H1 (cell line): ENCODE results near the gene TNRC6C. TPM values are rescaled to one million over a fixed set of nuclear protein-coding genes. Genes with fewer than 3 reads are reported as not detected.

Experiments
- CTCF ChIA-PET: fragments of 300-600 bp; sonication (Branson Sonifier 250); formaldehyde crosslinking; loops from one replicate; lab custom pipeline; 2021; ENCODE audit not compliant: partially characterized antibody; lab: Charles Lee
- POLR2A ChIA-PET: fragments of 300-600 bp; sonication (Branson Sonifier 250); formaldehyde crosslinking; loops from one replicate; lab custom pipeline; 2021; ENCODE audit warnings: inconsistent platforms; ENCODE audit not compliant: partially characterized antibody; lab: Charles Lee
- DNase-seq, 2 experiments: peaks; one replicate each; pipeline versions ENCODE4 v3.0.0 to v3.0.0-alpha.2; 2010 to 2022; ENCODE audit warnings: low spot score in 2 of 2, low read depth in 1 of 2, mixed read lengths in 1 of 2
- FAIRE-seq: peaks from 2 replicates; lab custom pipeline; 2011; peaks lifted over from hg19 to GRCh38; lab: Jason Lieb, UNC
- H2AFZ ChIP-seq: 2 replicates; pipeline ENCODE4 v1.8.1; 2012; ENCODE audit warnings: low read length, inconsistent platforms
- H2AK5ac ChIP-seq: 2 replicates; pipeline ENCODE4 v1.6.1; 2013; ENCODE audit warnings: low read depth, low read length
- H2BK120ac ChIP-seq: replicated peaks from 2 replicates; pipeline ENCODE3; 2013; ENCODE audit warnings: low read depth, low read length, inconsistent platforms
- H2BK12ac ChIP-seq: 2 replicates; pipeline ENCODE4 v1.6.1; 2013; ENCODE audit warnings: low read depth, low read length
- H2BK15ac ChIP-seq: 2 replicates; pipeline ENCODE4 v1.6.1; 2013; ENCODE audit warnings: low read length
- H2BK20ac ChIP-seq: 2 replicates; pipeline ENCODE4 v1.6.1; 2013; ENCODE audit warnings: low read length
- H2BK5ac ChIP-seq: 2 replicates; pipeline ENCODE4 v1.6.1; 2013; ENCODE audit warnings: low read depth, low read length
- H3K14ac ChIP-seq: 2 replicates; pipeline ENCODE4 v1.6.1; 2013; ENCODE audit warnings: inconsistent platforms; ENCODE audit not compliant: insufficient read length
- H3K18ac ChIP-seq: 2 replicates; pipeline ENCODE4 v1.6.1; 2013; ENCODE audit warnings: low read length; ENCODE audit errors: extremely low read depth
- H3K23ac ChIP-seq: 2 replicates; pipeline ENCODE4 v1.6.1; 2013; ENCODE audit warnings: inconsistent platforms; ENCODE audit not compliant: insufficient read length
- H3K23me2 ChIP-seq: 2 replicates; pipeline ENCODE4 v1.6.1; 2013; ENCODE audit warnings: low read depth, low read length
- H3K27ac ChIP-seq: 2 replicates; pipeline ENCODE4 v1.6.1; 2011; ENCODE audit warnings: low read depth, low read length, inconsistent platforms
- H3K27me3 ChIP-seq, 4 experiments: replicated peaks in 1 of 4; 1 replicate in 1 of 4; 2 replicates in 3 of 4; pipeline versions ENCODE4 v1.6.1 to v1.8.1; 2011 to 2013; ENCODE audit warnings: low read length in 3 of 4, mild to moderate bottlenecking in 3 of 4, inconsistent platforms in 2 of 4, mixed read lengths in 2 of 4, moderate library complexity in 1 of 4; ENCODE audit not compliant: control insufficient read depth in 3 of 4, insufficient read depth in 3 of 4; ENCODE audit errors: extremely low read depth in 1 of 4
- H3K36me3 ChIP-seq, 4 experiments: 2 replicates each; pipeline versions ENCODE4 v1.6.1 to v1.8.1; 2011 to 2013; ENCODE audit warnings: mild to moderate bottlenecking in 4 of 4, low read length in 3 of 4, moderate library complexity in 2 of 4, control low read depth in 1 of 4, inconsistent platforms in 1 of 4; ENCODE audit not compliant: insufficient read depth in 4 of 4, control insufficient read depth in 2 of 4
- H3K4ac ChIP-seq: replicated peaks from 2 replicates; pipeline ENCODE3; 2013; ENCODE audit warnings: low read length, low read depth, mixed read lengths, inconsistent platforms; ENCODE audit not compliant: insufficient read length
- H3K4me1 ChIP-seq, 4 experiments: replicated peaks in 1 of 4; 1 replicate in 1 of 4; 2 replicates in 3 of 4; pipeline versions ENCODE4 v1.6.1 to v1.8.1; 2011 to 2013; ENCODE audit warnings: low read length in 3 of 4, inconsistent platforms in 2 of 4, mixed read lengths in 1 of 4; ENCODE audit not compliant: insufficient read depth in 4 of 4, control insufficient read depth in 3 of 4
- H3K4me2 ChIP-seq, 2 experiments: 2 replicates each; pipeline versions ENCODE4 v1.6.1 to v1.8.1; 2011 to 2013; ENCODE audit warnings: low read depth in 2 of 2, low read length in 2 of 2, control low read depth in 1 of 2, inconsistent platforms in 1 of 2, mild to moderate bottlenecking in 1 of 2; ENCODE audit not compliant: insufficient read depth in 1 of 2
- H3K4me3 ChIP-seq, 4 experiments: fragments of 200-600, 300-600 bp in 1 of 4; sonication (generic), shearing (Covaris generic), sonication (Bioruptor Twin) in 1 of 4; 2 replicates each; pipeline versions ENCODE4 v1.5.1 to v1.8.1; 2011 to 2016; ENCODE audit warnings: low read length in 4 of 4, low read depth in 3 of 4, control low read depth in 2 of 4, inconsistent platforms in 2 of 4, mild to moderate bottlenecking in 2 of 4, mixed read lengths in 1 of 4, moderate library complexity in 1 of 4; ENCODE audit not compliant: insufficient read depth in 2 of 4; ENCODE audit errors: extremely low read depth in 1 of 4
- H3K56ac ChIP-seq: replicated peaks from 2 replicates; pipeline ENCODE3; 2013; ENCODE audit warnings: low read depth, mild to moderate bottlenecking, mixed read lengths, low read length, inconsistent platforms; ENCODE audit not compliant: insufficient read length
- H3K79me1 ChIP-seq: 2 replicates; pipeline ENCODE4 v1.6.1; 2013; ENCODE audit warnings: low read depth, low read length, control low read depth
- H3K79me2 ChIP-seq, 2 experiments: 2 replicates each; pipeline versions ENCODE4 v1.6.1 to v1.8.1; 2012 to 2013; ENCODE audit warnings: low read length in 2 of 2, mild to moderate bottlenecking in 2 of 2, inconsistent platforms in 1 of 2; ENCODE audit not compliant: insufficient read depth in 2 of 2, control insufficient read depth in 1 of 2
- H3K9ac ChIP-seq, 4 experiments: replicated peaks in 1 of 4; 1 replicate in 1 of 4; 2 replicates in 3 of 4; pipeline versions ENCODE4 v1.6.1 to v1.8.1; 2011 to 2013; ENCODE audit warnings: low read depth in 3 of 4, low read length in 3 of 4, control low read depth in 2 of 4, mild to moderate bottlenecking in 2 of 4, moderate library complexity in 2 of 4, inconsistent platforms in 1 of 4; ENCODE audit errors: extremely low read depth in 1 of 4
- H3K9me3 ChIP-seq, 2 experiments: 2 replicates each; pipeline versions ENCODE4 v1.6.1 to v1.8.1; 2012 to 2013; ENCODE audit warnings: mild to moderate bottlenecking in 2 of 2, moderate library complexity in 2 of 2, control low read depth in 1 of 2, inconsistent platforms in 1 of 2, low read depth in 1 of 2, low read length in 1 of 2, mixed read lengths in 1 of 2; ENCODE audit not compliant: insufficient read depth in 2 of 2
- H4K20me1 ChIP-seq, 2 experiments: replicated peaks in 1 of 2; 2 replicates each; pipeline versions ENCODE3 to v1.8.1; 2011 to 2013; ENCODE audit warnings: inconsistent platforms in 2 of 2, low read length in 2 of 2, mild to moderate bottlenecking in 1 of 2; ENCODE audit not compliant: insufficient read depth in 2 of 2, control insufficient read depth in 1 of 2
- H4K5ac ChIP-seq: 2 replicates; pipeline ENCODE4 v1.6.1; 2013; ENCODE audit warnings: low read length, low read depth, mixed read lengths, inconsistent platforms; ENCODE audit not compliant: insufficient read length
- H4K8ac ChIP-seq: 2 replicates; pipeline ENCODE4 v1.8.0; 2013; ENCODE audit warnings: mild to moderate bottlenecking, moderate library complexity, low read length, inconsistent platforms; ENCODE audit not compliant: insufficient read depth; ENCODE audit errors: extremely low read depth
- H4K91ac ChIP-seq: replicated peaks from 2 replicates; pipeline ENCODE3; 2013; ENCODE audit warnings: low read length, mixed read lengths, inconsistent platforms; ENCODE audit not compliant: insufficient read length
- ATF3 ChIP-seq: IDR thresholded peaks from 2 replicates; pipeline ENCODE4 v1.6.1; 2011; ENCODE audit warnings: low read depth, mild to moderate bottlenecking, low read length; ENCODE audit not compliant: insufficient read depth
- BACH1 ChIP-seq: IDR thresholded peaks from 2 replicates; pipeline ENCODE4 v1.6.1; 2012; ENCODE audit warnings: low read length, improper control_type of control experiment
- CREB1 ChIP-seq: IDR thresholded peaks from 2 replicates; pipeline ENCODE4 v1.6.1; 2012; ENCODE audit warnings: inconsistent platforms
- CTBP2 ChIP-seq: IDR thresholded peaks from 2 replicates; pipeline ENCODE4 v1.7.0; 2011; ENCODE audit warnings: borderline replicate concordance, mild to moderate bottlenecking, moderate library complexity, mixed read lengths, low read length; ENCODE audit not compliant: insufficient read depth, insufficient read length
- E2F6 ChIP-seq: IDR thresholded peaks from 2 replicates; pipeline ENCODE4 v1.6.1; 2012; ENCODE audit warnings: inconsistent platforms
- EGR1 ChIP-seq: IDR thresholded peaks from 2 replicates; pipeline ENCODE4 v1.6.1; 2011; ENCODE audit warnings: low read depth, low read length, borderline replicate concordance
- KDM1A ChIP-seq: fragments of 200-600, 300-600 bp; sonication (generic); IDR thresholded peaks from 2 replicates; pipeline ENCODE4 v1.7.1; 2016; ENCODE audit warnings: mild to moderate bottlenecking, low read length, borderline replicate concordance
- POLR2A ChIP-seq, 2 experiments: IDR thresholded peaks; 1 replicate in 1 of 2; 2 replicates in 1 of 2; pipeline ENCODE4 v1.6.1; 2011; ENCODE audit warnings: low read depth in 2 of 2, low read length in 2 of 2, mild to moderate bottlenecking in 2 of 2; ENCODE audit errors: control extremely low read depth in 1 of 2
- RBBP5 ChIP-seq: IDR thresholded peaks from 2 replicates; pipeline ENCODE4 v1.7.1; 2012; ENCODE audit warnings: low read depth, mild to moderate bottlenecking, inconsistent platforms, low read length, moderate library complexity, borderline replicate concordance
- SIRT6 ChIP-seq: IDR thresholded peaks from one replicate; pipeline ENCODE4 v1.7.1; 2012; ENCODE audit warnings: low read length, inconsistent platforms
- SIX5 ChIP-seq: IDR thresholded peaks from 2 replicates; pipeline ENCODE4 v1.6.1; 2011; ENCODE audit warnings: mild to moderate bottlenecking, low read depth, low read length
- SP2 ChIP-seq: IDR thresholded peaks from 2 replicates; pipeline ENCODE4 v1.6.1; 2012; ENCODE audit warnings: mild to moderate bottlenecking, low read length, inconsistent platforms
- TAF1 ChIP-seq: IDR thresholded peaks from 2 replicates; pipeline ENCODE4 v1.6.1; 2011; ENCODE audit warnings: mild to moderate bottlenecking, low read depth, low read length
- WGBS, 2 experiments: shearing (Covaris generic) in 1 of 2; methylation state at CpG; one replicate each; pipeline versions ENCODE4 v1.1.6 to v1.1.7; 2013 to 2015; ENCODE audit warnings: low lambda C conversion rate in 2 of 2, mixed read lengths in 2 of 2, inconsistent platforms in 1 of 2, low coverage in 1 of 2, missing lambda C conversion rate in 1 of 2; ENCODE audit not compliant: insufficient replicate concordance in 2 of 2, insufficient coverage in 1 of 2, insufficient read length in 1 of 2; ENCODE audit errors: extremely low coverage in 1 of 2, missing lambda C conversion rate in 1 of 2; 5-methylcytosine and 5-hydroxymethylcytosine counted together
- polyA plus RNA-seq, 7 experiments: library from polyadenylated mRNA; depleted of rRNA in 3 of 7; stranded (reverse) in 5 of 7; unstranded in 2 of 7; fragments of >200 nt in 5 of 7; fragments of 200-250 nt in 2 of 7; gene quantifications; 1 replicate in 5 of 7; 2 replicates in 1 of 7; 4 replicates in 1 of 7; pipeline versions ENCODE4 v1.2.1 to v1.2.3, GENCODE V29; 2011 to 2013; ENCODE audit warnings: missing spikeins in 2 of 7, mixed read lengths in 2 of 7
- total RNA-seq: library from RNA; stranded (reverse); fragmentation: NEBNext Ultra II Directional; extraction: Animal tissue kit (Norgen Biotek cat#: 25700); gene quantifications from 2 replicates; pipeline ENCODE4 v1.2.1, GENCODE V29; 2021

TNRC6C gene
- total and polyA plus RNA-seq, 2 of the 8 experiments (the other 6 are each of a cell fraction or from before 2014, with no cell fraction given) = 2.8 to 28.9 TPM

- DNase-seq (no peak), FAIRE-seq (no peak)
- Histone ChIP-seq H4K91ac (peak overlapping the region; percentile 22), H3K56ac (no peak overlapping the region), H3K79me1 (peaks cover 3% of the 10 kb centered on the region), H3K4me3 (peak overlapping the region in 2 of 4 experiments; percentile 76 to 94; a peak in 2 of 8 replicates), H3K18ac (no peak overlapping the region; the same call in 1 of the 2 replicates), H3K14ac (no peak overlapping the region), H2BK5ac (peak overlapping the region; percentile 55; the same call in 1 of the 2 replicates), H3K4me1 (peaks cover 0 to 27% (median 17%) of the 10 kb centered on the region in 4 experiments; a peak in 6 of 7 replicates), H2BK120ac (no peak overlapping the region), H3K9me3 (no peaks in the 10 kb centered on the region), H3K79me2 (no peaks in the 10 kb centered on the region), H2BK15ac (no peak overlapping the region; the same call in 1 of the 2 replicates), H3K23ac (no peak overlapping the region), H2AFZ (no peak overlapping the region), H3K23me2 (peaks cover 14% of the 10 kb centered on the region), H3K36me3 (peaks cover 2 to 27% (median 12%) of the 10 kb centered on the region in 4 experiments; a peak in 5 of 8 replicates), H3K27ac (no peak overlapping the region), H4K20me1 (peaks cover 2 to 18% of the 10 kb centered on the region in 2 experiments), H3K4ac (peak overlapping the region; percentile 32), H3K9ac (no peak overlapping the region), H2BK12ac (0 out of 2 replicates have a peak overlapping the region, but pooled peaks have one; percentile 39), H4K5ac (no peak overlapping the region), H2AK5ac (peak overlapping the region; percentile 56; the same call in 1 of the 2 replicates), H3K4me2 (peak overlapping the region; percentile 56 to 90), H4K8ac (no peak overlapping the region), H3K27me3 (peaks cover 0 to 9% (median 7%) of the 10 kb centered on the region in 4 experiments; a peak in 5 of 7 replicates), H2BK20ac (no peak overlapping the region)
- WGBS, 2 experiments = 73% methylated on average over 6 of the region's 6 CpGs; no CpG with 5 or more reads in 1 of the 2 experiments
- POLR2A ChIA-PET = interaction anchor here (0.7 to 2.8 kb wide), 12 partner anchors 10 to 169 kb away, joined by 3 to 16 read pairs (median 5); partner anchors contain the start of genes AFMID, TK1 and TNRC6C
- CTCF ChIA-PET = interaction anchor here (0.8 to 11.4 kb wide), 14 partner anchors 10 to 124 kb away, joined by 3 to 122 read pairs (median 4); partner anchors contain the start of genes AFMID and TK1
- TF ChIP-seq SIRT6 = no peak
- TF ChIP-seq CREB1 = no peak
- TF ChIP-seq ATF3 = no peak
- no peak for TF ChIP-seq EGR1
- no peak for TF ChIP-seq KDM1A
- no peak for TF ChIP-seq SP2
- no peak for TF ChIP-seq RBBP5
- TF ChIP-seq E2F6 = no peak
- TF ChIP-seq BACH1 = no peak
- no peak for TF ChIP-seq SIX5
- no peak for TF ChIP-seq CTBP2
- no peak for TF ChIP-seq POLR2A (IDR thresholded peaks at IDR 0.05; ENCODE audit: control extremely low read depth in 1 of 2, low read depth in 2 of 2, low read length in 2 of 2)
- no peak for TF ChIP-seq TAF1
These were observed 168.4 kb downstream of the TNRC6C start for GRCh38 chr17:78126895-78127238.
